ENCODE results near the gene DOK7. TPM values are rescaled to one million over a fixed set of nuclear protein-coding genes. Genes with fewer than 3 reads are reported as not detected.

The DOK7 gene
- total RNA-seq, 1 donor from 2014 or later: 0.72 TPM

DNA sequence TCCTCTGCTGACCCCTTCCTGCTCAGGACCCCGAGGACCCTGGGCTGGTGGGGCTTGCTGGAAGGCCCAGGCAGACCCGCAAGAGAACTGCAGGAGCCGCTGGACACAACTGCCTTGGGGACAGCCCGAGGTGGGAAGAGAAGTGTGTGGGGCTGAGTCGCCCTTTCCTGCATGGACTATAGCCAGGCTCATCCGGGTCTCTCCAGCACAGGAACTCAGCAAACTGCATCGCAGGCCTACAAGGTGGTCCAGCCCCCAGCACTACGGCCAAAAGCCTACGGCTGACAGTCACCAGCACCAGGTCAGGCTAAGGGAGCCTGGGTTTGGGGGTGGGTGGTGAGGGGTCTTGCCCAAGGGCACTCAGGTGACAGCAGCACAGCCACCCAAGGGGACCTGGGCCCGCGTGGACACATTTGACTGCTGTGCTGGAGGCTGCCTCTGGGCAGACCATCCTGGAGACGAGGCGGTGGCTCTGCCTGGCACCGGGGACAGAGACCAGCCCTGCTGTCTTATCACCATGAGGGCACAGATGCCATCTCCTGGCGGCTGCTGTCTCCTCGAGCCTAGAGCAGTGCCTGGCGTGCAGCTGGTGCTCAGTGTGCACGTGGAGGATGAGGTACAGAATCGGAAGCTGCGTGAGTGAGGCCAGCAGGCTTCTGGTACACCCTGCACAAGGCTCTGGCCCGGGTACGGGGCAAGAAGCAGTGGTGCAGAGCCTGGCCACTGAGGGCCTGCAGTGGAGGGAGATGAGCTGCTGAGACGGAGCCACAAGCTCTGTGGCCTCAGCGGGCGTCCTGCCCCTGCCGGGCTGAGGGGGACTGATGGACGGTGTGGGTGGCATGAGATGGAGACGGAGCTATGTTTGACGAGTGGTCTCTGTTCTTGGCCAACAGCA lies 54.0 kb downstream of the DOK7 start:
- no peak for DNase-seq (ENCODE audit: extremely low spot score, unreplicated experiment)
- Mint-ChIP-seq H3K36me3 (peaks cover 7% of the 10 kb centered on the region), H3K4me3 (no peak overlapping the region), H3K27me3 (no peaks in the 10 kb centered on the region), H3K9me3 (no peaks in the 10 kb centered on the region), H3K27ac (no peak overlapping the region), H3K4me1 (ENCODE audit: unreplicated experiment) (no peaks in the 10 kb centered on the region)
- TF ChIP-seq, protein P1, sequence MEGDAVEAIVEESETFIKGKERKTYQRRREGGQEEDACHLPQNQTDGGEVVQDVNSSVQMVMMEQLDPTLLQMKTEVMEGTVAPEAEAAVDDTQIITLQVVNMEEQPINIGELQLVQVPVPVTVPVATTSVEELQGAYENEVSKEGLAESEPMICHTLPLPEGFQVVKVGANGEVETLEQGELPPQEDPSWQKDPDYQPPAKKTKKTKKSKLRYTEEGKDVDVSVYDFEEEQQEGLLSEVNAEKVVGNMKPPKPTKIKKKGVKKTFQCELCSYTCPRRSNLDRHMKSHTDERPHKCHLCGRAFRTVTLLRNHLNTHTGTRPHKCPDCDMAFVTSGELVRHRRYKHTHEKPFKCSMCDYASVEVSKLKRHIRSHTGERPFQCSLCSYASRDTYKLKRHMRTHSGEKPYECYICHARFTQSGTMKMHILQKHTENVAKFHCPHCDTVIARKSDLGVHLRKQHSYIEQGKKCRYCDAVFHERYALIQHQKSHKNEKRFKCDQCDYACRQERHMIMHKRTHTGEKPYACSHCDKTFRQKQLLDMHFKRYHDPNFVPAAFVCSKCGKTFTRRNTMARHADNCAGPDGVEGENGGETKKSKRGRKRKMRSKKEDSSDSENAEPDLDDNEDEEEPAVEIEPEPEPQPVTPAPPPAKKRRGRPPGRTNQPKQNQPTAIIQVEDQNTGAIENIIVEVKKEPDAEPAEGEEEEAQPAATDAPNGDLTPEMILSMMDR (conservative IDR thresholded peaks at IDR 0.05): no peak

DNA sequence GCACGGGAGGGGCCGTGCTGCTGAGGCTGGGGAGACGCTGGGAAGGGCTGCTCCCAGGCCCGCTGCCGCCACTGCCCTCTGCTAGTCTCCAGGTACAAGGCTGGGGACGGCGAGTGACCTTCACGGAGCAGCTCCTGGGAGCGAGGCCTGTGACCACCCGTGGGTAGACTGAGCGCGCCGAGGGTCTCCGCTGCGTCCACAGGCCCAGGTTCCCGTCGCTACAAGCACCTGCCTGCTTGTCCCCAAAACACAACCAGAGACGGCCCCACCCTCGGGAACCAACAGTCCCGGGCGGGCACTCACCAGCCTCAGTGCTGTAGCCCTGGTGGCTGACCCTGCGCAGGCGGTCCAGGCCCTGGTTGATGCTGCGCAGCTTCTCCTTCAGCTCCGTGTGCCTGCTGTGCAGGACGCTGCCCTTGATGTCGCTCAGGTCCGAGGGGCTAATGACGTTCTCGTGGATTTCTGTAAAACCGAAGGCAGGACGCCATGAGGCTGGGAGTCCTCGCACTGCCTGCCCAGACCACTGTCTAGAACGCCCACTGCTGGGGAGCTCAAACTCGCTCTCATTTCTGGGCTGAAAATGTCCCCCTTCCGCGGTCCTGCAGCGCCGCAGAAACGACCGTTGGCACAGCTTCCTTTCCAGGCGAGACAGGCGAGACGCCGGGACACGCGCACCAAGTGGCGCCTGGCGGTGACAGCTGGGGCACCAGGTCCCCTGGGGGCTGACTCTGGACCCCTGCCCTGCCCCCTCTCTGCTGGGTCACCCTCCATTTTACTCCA lies 54.8 kb downstream of the DOK7 start:
- DNase-seq (ENCODE audit: extremely low spot score, unreplicated experiment): no peak
- no peak overlapping the region for H3K4me3 Mint-ChIP-seq
- no peaks in the 10 kb centered on the region for H3K27me3 Mint-ChIP-seq
- H3K9me3 Mint-ChIP-seq: no peaks in the 10 kb centered on the region
- TF ChIP-seq, protein P1 (conservative IDR thresholded peaks at IDR 0.05): no peak
- no peak overlapping the region for H3K27ac Mint-ChIP-seq
- no peaks in the 10 kb centered on the region for H3K4me1 Mint-ChIP-seq (ENCODE audit: unreplicated experiment)
- H3K36me3 Mint-ChIP-seq: peaks cover 2% of the 10 kb centered on the region

DNA sequence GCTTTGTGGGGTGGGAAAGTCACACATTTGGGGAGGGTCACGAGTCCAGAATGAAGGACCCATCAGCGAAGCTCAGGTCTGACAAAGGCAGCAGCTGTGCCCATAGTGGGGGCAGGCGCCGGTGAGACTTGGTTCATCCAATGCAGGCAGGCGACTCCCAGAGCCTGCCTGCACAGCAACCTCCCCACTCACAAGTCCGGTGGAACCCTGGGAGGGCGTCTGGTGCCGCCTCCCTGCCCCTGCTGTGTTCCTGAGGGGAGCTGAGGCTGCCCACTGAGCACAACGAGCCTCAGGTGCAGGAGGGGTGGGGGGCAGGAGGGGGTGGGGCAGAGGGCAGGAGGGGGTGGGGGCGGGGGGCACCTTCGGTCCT lies 55.4 kb downstream of the DOK7 start:
- no peaks in the 10 kb centered on the region for H3K9me3 Mint-ChIP-seq

DNA sequence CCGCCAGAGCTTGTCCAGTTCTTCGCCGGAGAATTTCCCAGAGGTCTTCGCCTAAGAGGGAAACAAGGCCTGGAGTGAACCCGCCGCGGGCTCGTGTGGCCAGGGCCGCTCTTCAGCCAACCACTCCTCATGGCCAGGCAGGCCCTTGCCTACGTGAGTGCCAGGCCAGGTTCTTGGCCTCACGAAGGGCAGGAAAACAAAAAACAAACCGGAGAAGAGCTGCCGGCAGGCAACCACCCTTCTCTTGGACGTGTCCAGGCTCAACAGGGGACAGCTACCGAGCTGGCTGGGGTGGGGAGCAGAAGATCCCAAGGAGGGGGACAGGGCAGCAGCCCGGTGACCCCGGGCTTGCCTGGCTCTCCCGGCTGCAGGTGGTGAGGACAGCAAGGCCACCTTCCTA lies 55.8 kb downstream of the DOK7 start:
- Mint-ChIP-seq H3K4me3 (no peak overlapping the region), H3K4me1 (ENCODE audit: unreplicated experiment) (no peaks in the 10 kb centered on the region), H3K9me3 (no peaks in the 10 kb centered on the region), H3K27me3 (no peaks in the 10 kb centered on the region), H3K27ac (no peak overlapping the region), H3K36me3 (no peaks in the 10 kb centered on the region)
- TF ChIP-seq, protein P1 (conservative IDR thresholded peaks at IDR 0.05): no peak
- no peak for DNase-seq (ENCODE audit: extremely low spot score, unreplicated experiment)

More for the DNA sequence above, 55.4 kb downstream of the DOK7 start:
- TF ChIP-seq, protein P1 (conservative IDR thresholded peaks at IDR 0.05): no peak
- H3K4me3 Mint-ChIP-seq: no peak overlapping the region
- H3K4me1 Mint-ChIP-seq (ENCODE audit: unreplicated experiment): no peaks in the 10 kb centered on the region
- H3K27me3 Mint-ChIP-seq: no peaks in the 10 kb centered on the region
- no peaks in the 10 kb centered on the region for H3K36me3 Mint-ChIP-seq
- no peak for DNase-seq (ENCODE audit: extremely low spot score, unreplicated experiment)
- no peak overlapping the region for H3K27ac Mint-ChIP-seq

DNA sequence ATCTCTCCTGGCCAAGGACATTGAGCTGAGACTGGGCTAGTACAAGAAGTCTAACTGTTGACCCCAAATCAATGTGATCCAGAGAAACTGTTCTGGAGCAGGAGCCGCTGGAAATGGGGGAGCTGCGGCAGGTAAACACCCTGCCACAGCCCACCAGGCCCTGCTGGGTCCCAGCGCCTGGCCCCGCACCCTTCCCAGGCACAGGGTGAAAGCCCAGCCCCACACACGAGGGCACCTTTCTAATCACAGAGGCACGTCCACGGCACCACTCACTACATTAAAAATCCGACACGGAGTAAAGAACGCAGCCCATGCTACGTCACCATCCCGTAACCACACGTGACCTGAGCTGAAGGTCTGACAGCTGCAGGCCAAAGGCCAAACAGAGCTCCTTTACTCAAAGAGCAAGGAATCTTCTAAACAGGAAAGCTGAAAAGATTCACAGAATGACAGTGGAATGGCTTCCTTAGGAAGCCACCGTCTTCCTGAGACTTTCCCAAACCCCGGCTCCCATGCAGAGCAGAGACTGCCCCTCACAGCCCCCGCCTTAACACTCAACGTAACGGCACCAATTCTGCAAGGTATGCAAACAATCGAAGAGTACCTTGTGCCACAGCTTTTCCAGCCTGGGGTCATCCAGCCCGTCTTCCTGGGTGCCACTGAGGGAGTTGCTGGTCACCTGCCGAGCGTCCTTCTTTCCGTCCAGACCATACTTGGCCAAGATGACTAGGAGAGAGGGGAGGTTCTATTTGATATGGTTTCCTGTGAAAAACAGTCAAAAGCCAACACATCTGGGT lies 56.6 kb downstream of the DOK7 start:
- Mint-ChIP-seq H3K4me3 (no peak overlapping the region), H3K27ac (no peak overlapping the region), H3K9me3 (no peaks in the 10 kb centered on the region), H3K4me1 (ENCODE audit: unreplicated experiment) (no peaks in the 10 kb centered on the region), H3K27me3 (no peaks in the 10 kb centered on the region), H3K36me3 (no peaks in the 10 kb centered on the region)
- no peak for DNase-seq (ENCODE audit: extremely low spot score, unreplicated experiment)
- TF ChIP-seq, protein P1 (conservative IDR thresholded peaks at IDR 0.05): no peak

Measured in type B pancreatic cell (in vitro differentiated cells).